ENCODE measurements around the gene GPR137B. TPM values are rescaled to one million over a fixed set of nuclear protein-coding genes. Genes with fewer than 3 reads are reported as not detected.

Gene GPR137B
- total RNA-seq, 2 donors from 2014 or later: 5.1 to 10.1 TPM

- H3K27ac Mint-ChIP-seq: no peak overlapping the region
- peaks cover 26% of the 10 kb centered on the region for H3K4me1 Mint-ChIP-seq
- no peak overlapping the region for H3K4me3 Mint-ChIP-seq
- H3K9me3 Mint-ChIP-seq: no peaks in the 10 kb centered on the region
- H3K36me3 Mint-ChIP-seq (ENCODE audit: low read depth): peaks cover 12% of the 10 kb centered on the region
- ATAC-seq (replicated peaks): no peak
- H3K27me3 Mint-ChIP-seq: peaks cover 4% of the 10 kb centered on the region
These were observed 4.7 kb downstream of the GPR137B start for GRCh38 chr1:236147068-236147467.

- H3K4me3 Mint-ChIP-seq: no peak overlapping the region
- H3K36me3 Mint-ChIP-seq (ENCODE audit: low read depth): peaks cover 8% of the 10 kb centered on the region
- H3K27ac Mint-ChIP-seq: no peak overlapping the region
- no peaks in the 10 kb centered on the region for H3K9me3 Mint-ChIP-seq
- H3K4me1 Mint-ChIP-seq: peaks cover 22% of the 10 kb centered on the region
- peaks cover under 1% of the 10 kb centered on the region for H3K27me3 Mint-ChIP-seq
- no peak for ATAC-seq (replicated peaks)
These were observed 5.5 kb downstream of the GPR137B start for GRCh38 chr1:236147521-236148469.

- H3K9me3 Mint-ChIP-seq: no peaks in the 10 kb centered on the region
- no peak overlapping the region for H3K4me3 Mint-ChIP-seq
- ATAC-seq (replicated peaks): no peak
These were observed 6.1 kb downstream of the GPR137B start for GRCh38 chr1:236148470-236148845.

GRCh38 chr1:236149003-236149595 lies 6.8 kb downstream of the GPR137B start:
- H3K27ac Mint-ChIP-seq: no peak overlapping the region
- no peaks in the 10 kb centered on the region for H3K27me3 Mint-ChIP-seq
- no peaks in the 10 kb centered on the region for H3K36me3 Mint-ChIP-seq (ENCODE audit: low read depth)
- H3K4me3 Mint-ChIP-seq: no peak overlapping the region
- ATAC-seq (replicated peaks): no peak
- H3K9me3 Mint-ChIP-seq: no peaks in the 10 kb centered on the region
- H3K4me1 Mint-ChIP-seq: peaks cover 16% of the 10 kb centered on the region

More at GRCh38 chr1:236148470-236148845, 6.1 kb downstream of the GPR137B start:
- Mint-ChIP-seq H3K4me1 (peaks cover 21% of the 10 kb centered on the region), H3K27me3 (no peaks in the 10 kb centered on the region), H3K36me3 (ENCODE audit: low read depth) (peaks cover 4% of the 10 kb centered on the region), H3K27ac (no peak overlapping the region)

GRCh38 chr1:236149696-236150228 lies 7.4 kb downstream of the GPR137B start:
- H3K4me1 Mint-ChIP-seq: peaks cover 10% of the 10 kb centered on the region
- ATAC-seq (replicated peaks): no peak
- H3K4me3 Mint-ChIP-seq: no peak overlapping the region
- H3K36me3 Mint-ChIP-seq (ENCODE audit: low read depth): no peaks in the 10 kb centered on the region
- H3K9me3 Mint-ChIP-seq: no peaks in the 10 kb centered on the region
- no peaks in the 10 kb centered on the region for H3K27me3 Mint-ChIP-seq
- H3K27ac Mint-ChIP-seq: no peak overlapping the region

- Mint-ChIP-seq H3K36me3 (ENCODE audit: low read depth) (no peaks in the 10 kb centered on the region), H3K27me3 (no peaks in the 10 kb centered on the region), H3K4me1 (peaks cover 10% of the 10 kb centered on the region), H3K4me3 (no peak overlapping the region), H3K27ac (no peak overlapping the region), H3K9me3 (no peaks in the 10 kb centered on the region)
- ATAC-seq (replicated peaks): no peak
These were observed 8.1 kb downstream of the GPR137B start for GRCh38 chr1:236150311-236150955.

- Mint-ChIP-seq H3K27me3 (no peaks in the 10 kb centered on the region), H3K27ac (no peak overlapping the region), H3K9me3 (no peaks in the 10 kb centered on the region), H3K4me3 (no peak overlapping the region), H3K4me1 (peaks cover 16% of the 10 kb centered on the region), H3K36me3 (ENCODE audit: low read depth) (no peaks in the 10 kb centered on the region)
- ATAC-seq (replicated peaks): no peak
These were observed 8.6 kb downstream of the GPR137B start for GRCh38 chr1:236150986-236151385.

GRCh38 chr1:236151739-236152424 lies 9.5 kb downstream of the GPR137B start:
- peaks cover 22% of the 10 kb centered on the region for H3K4me1 Mint-ChIP-seq
- no peak for ATAC-seq (replicated peaks)
- H3K9me3 Mint-ChIP-seq: no peaks in the 10 kb centered on the region

GRCh38 chr1:236154126-236154525 lies 11.8 kb downstream of the GPR137B start:
- Mint-ChIP-seq H3K4me3 (no peak overlapping the region), H3K36me3 (ENCODE audit: low read depth) (no peaks in the 10 kb centered on the region), H3K4me1 (peaks cover 28% of the 10 kb centered on the region), H3K27ac (no peak overlapping the region), H3K27me3 (no peaks in the 10 kb centered on the region), H3K9me3 (no peaks in the 10 kb centered on the region)
- ATAC-seq (replicated peaks): no peak

More at GRCh38 chr1:236151739-236152424, 9.5 kb downstream of the GPR137B start:
- Mint-ChIP-seq H3K27me3 (no peaks in the 10 kb centered on the region), H3K27ac (no peak overlapping the region), H3K36me3 (ENCODE audit: low read depth) (no peaks in the 10 kb centered on the region), H3K4me3 (no peak overlapping the region)

GRCh38 chr1:236154671-236155398 lies 12.5 kb downstream of the GPR137B start:
- no peak for ATAC-seq (replicated peaks)
- peaks cover 26% of the 10 kb centered on the region for H3K4me1 Mint-ChIP-seq

GRCh38 chr1:236155399-236155767 lies 13.0 kb downstream of the GPR137B start:
- ATAC-seq (replicated peaks): no peak
- Mint-ChIP-seq H3K4me1 (peaks cover 23% of the 10 kb centered on the region), H3K4me3 (peak overlapping the region; percentile 62), H3K36me3 (ENCODE audit: low read depth) (no peaks in the 10 kb centered on the region), H3K9me3 (no peaks in the 10 kb centered on the region), H3K27ac (peak overlapping the region; percentile 38), H3K27me3 (no peaks in the 10 kb centered on the region)

More at GRCh38 chr1:236154671-236155398, 12.5 kb downstream of the GPR137B start:
- Mint-ChIP-seq H3K9me3 (no peaks in the 10 kb centered on the region), H3K27me3 (no peaks in the 10 kb centered on the region), H3K36me3 (ENCODE audit: low read depth) (no peaks in the 10 kb centered on the region), H3K4me3 (no peak overlapping the region), H3K27ac (peak overlapping the region; percentile 38)

- peak overlapping the region; percentile 66 for H3K27ac Mint-ChIP-seq
- H3K27me3 Mint-ChIP-seq: no peaks in the 10 kb centered on the region
- peak overlapping the region; percentile 62 for H3K4me3 Mint-ChIP-seq
- ATAC-seq (replicated peaks): no peak
- peaks cover 6% of the 10 kb centered on the region for H3K36me3 Mint-ChIP-seq (ENCODE audit: low read depth)
- H3K4me1 Mint-ChIP-seq: peaks cover 27% of the 10 kb centered on the region
- no peaks in the 10 kb centered on the region for H3K9me3 Mint-ChIP-seq
These were observed 13.6 kb downstream of the GPR137B start for GRCh38 chr1:236155841-236156503.
